ENCODE measurements around the gene RMI2.
A peak's percentile ranks its signal among the peaks of the same experiment; 100 is the strongest.

The RMI2 gene

GRCh38 chr16:11329071-11329491 lies 16.2 kb upstream of the RMI2 start:
- no peak for DNase-seq

GRCh38 chr16:11329891-11330290 lies 15.4 kb upstream of the RMI2 start:
- DNase-seq = no peak

- DNase-seq = no peak
Measured at GRCh38 chr16:11330526-11331237, 14.6 kb upstream of the RMI2 start.

GRCh38 chr16:11331967-11332366 lies 13.3 kb upstream of the RMI2 start:
- no peak for DNase-seq

- DNase-seq = no peak
Measured at GRCh38 chr16:11333010-11333409, 12.2 kb upstream of the RMI2 start.

GRCh38 chr16:11333702-11334101 lies 11.6 kb upstream of the RMI2 start:
- DNase-seq = no peak

GRCh38 chr16:11334831-11335404 lies 10.3 kb upstream of the RMI2 start:
- no peak for DNase-seq

GRCh38 chr16:11339075-11339474 lies 6.2 kb upstream of the RMI2 start:
- DNase-seq = no peak

GRCh38 chr16:11340710-11341109 lies 4.5 kb upstream of the RMI2 start:
- no peak for DNase-seq

- DNase-seq = no peak
Measured at GRCh38 chr16:11341371-11341770, 3.9 kb upstream of the RMI2 start.

- no peak for DNase-seq
Measured at GRCh38 chr16:11342021-11342855, 3.0 kb upstream of the RMI2 start.

GRCh38 chr16:11346700-11347319 lies 1.6 kb downstream of the RMI2 start:
- no peak for DNase-seq

GRCh38 chr16:11347831-11348230 lies 2.6 kb downstream of the RMI2 start:
- no peak for DNase-seq

GRCh38 chr16:11348737-11349598 lies 3.7 kb downstream of the RMI2 start:
- DNase-seq = no peak

GRCh38 chr16:11349599-11350276 lies 4.5 kb downstream of the RMI2 start:
- DNase-seq = no peak

- DNase-seq = no peak
Measured at GRCh38 chr16:11350519-11350918, 5.3 kb downstream of the RMI2 start.

- no peak for DNase-seq
Measured at GRCh38 chr16:11350921-11351335, 5.7 kb downstream of the RMI2 start.

- no peak for DNase-seq
Measured at GRCh38 chr16:11353158-11353557, 7.9 kb downstream of the RMI2 start.

- DNase-seq = no peak
Measured at GRCh38 chr16:11354407-11354732, 9.1 kb downstream of the RMI2 start.

- peak; percentile 57 for DNase-seq
Measured at GRCh38 chr16:11354733-11355574, 9.7 kb downstream of the RMI2 start.

GRCh38 chr16:11355862-11356261 lies 10.6 kb downstream of the RMI2 start:
- DNase-seq = no peak
